Glomerular endothelial cell (primary cell): ENCODE results near the gene ARHGAP26. TPM values are rescaled to one million over a fixed set of nuclear protein-coding genes. Genes with fewer than 3 reads are reported as not detected.
"Not testable (repeated sequence)": the region's sequence is repeated elsewhere in the genome, so short reads cannot be mapped to it uniquely, and the experiment has no call there.

ENCODE experiments used
- DNase-seq: peaks from one replicate; pipeline ENCODE4 v3.0.0-alpha.2; 2011; ENCODE audit warnings: low read depth, low spot score; ENCODE audit errors: extremely low read depth
- total RNA-seq: library from RNA; depleted of rRNA; stranded (reverse); fragments of >200 nt; gene quantifications from 2 replicates; pipeline ENCODE4 v1.2.3, GENCODE V29; 2015

Gene ARHGAP26
- total RNA-seq, 1 donor from 2014 or later = 33.1 TPM

- no peak for DNase-seq
These were observed 323.4 kb downstream of the ARHGAP26 start for GRCh38 chr5:143093452-143094086.

GRCh38 chr5:143094087-143094521 lies 323.9 kb downstream of the ARHGAP26 start:
- no peak for DNase-seq

- DNase-seq = not testable (repeated sequence)
These were observed 324.4 kb downstream of the ARHGAP26 start for GRCh38 chr5:143094608-143095007.

GRCh38 chr5:143101121-143101520 lies 330.9 kb downstream of the ARHGAP26 start:
- no peak for DNase-seq

GRCh38 chr5:143101725-143102386 lies 331.7 kb downstream of the ARHGAP26 start:
- DNase-seq = no peak

GRCh38 chr5:143102411-143102810 lies 332.2 kb downstream of the ARHGAP26 start:
- no peak for DNase-seq

GRCh38 chr5:143105216-143105905 lies 335.2 kb downstream of the ARHGAP26 start:
- DNase-seq = no peak

GRCh38 chr5:143106174-143106573 lies 336.0 kb downstream of the ARHGAP26 start:
- peak; percentile 61 for DNase-seq

GRCh38 chr5:143108498-143109128 lies 338.4 kb downstream of the ARHGAP26 start:
- no peak for DNase-seq

GRCh38 chr5:143110591-143110990 lies 340.4 kb downstream of the ARHGAP26 start:
- DNase-seq = no peak

- no peak for DNase-seq
These were observed 341.6 kb downstream of the ARHGAP26 start for GRCh38 chr5:143111799-143112198.

GRCh38 chr5:143113461-143113860 lies 343.3 kb downstream of the ARHGAP26 start:
- DNase-seq = no peak

- DNase-seq = no peak
These were observed 344.3 kb downstream of the ARHGAP26 start for GRCh38 chr5:143114481-143114880.

GRCh38 chr5:143115381-143115780 lies 345.2 kb downstream of the ARHGAP26 start:
- no peak for DNase-seq

GRCh38 chr5:143116814-143117213 lies 346.6 kb downstream of the ARHGAP26 start:
- no peak for DNase-seq

GRCh38 chr5:143117821-143118220 lies 347.6 kb downstream of the ARHGAP26 start:
- no peak for DNase-seq

- no peak for DNase-seq
These were observed 348.0 kb downstream of the ARHGAP26 start for GRCh38 chr5:143118222-143118621.

- DNase-seq = not testable (repeated sequence)
These were observed 348.6 kb downstream of the ARHGAP26 start for GRCh38 chr5:143118818-143119217.

- no peak for DNase-seq
These were observed 349.2 kb downstream of the ARHGAP26 start for GRCh38 chr5:143119291-143119769.

GRCh38 chr5:143119881-143120341 lies 349.7 kb downstream of the ARHGAP26 start:
- no peak for DNase-seq
